ENCODE measurements around the gene CXADR. TPM values are rescaled to one million over a fixed set of nuclear protein-coding genes. Genes with fewer than 3 reads are reported as not detected.
"Not testable (repeated sequence)": the region's sequence is repeated elsewhere in the genome, so short reads cannot be mapped to it uniquely, and the experiment has no call there.

Gene CXADR
- total RNA-seq (2014; rRNA removed; shearing (Covaris generic)): 15.8 and 22.3 TPM in 2 replicates

- peak; percentile 73 for DNase-seq (ENCODE audit: low spot score)
Observed at GRCh38 chr21:17512253-17513213, at the start of gene CXADR. CXADR (plus strand) TSS chr21:17513043; CDS start chr21:17513130, 87 bp downstream.

GRCh38 chr21:17466166-17466565 is 46.7 kb upstream of the CXADR start:
- peak; percentile 72 for DNase-seq (ENCODE audit: low spot score)

GRCh38 chr21:17467392-17467791 is 45.5 kb upstream of the CXADR start:
- DNase-seq (ENCODE audit: low spot score): no peak

GRCh38 chr21:17467829-17468228 is 45.0 kb upstream of the CXADR start:
- no peak for DNase-seq (ENCODE audit: low spot score)

DNA sequence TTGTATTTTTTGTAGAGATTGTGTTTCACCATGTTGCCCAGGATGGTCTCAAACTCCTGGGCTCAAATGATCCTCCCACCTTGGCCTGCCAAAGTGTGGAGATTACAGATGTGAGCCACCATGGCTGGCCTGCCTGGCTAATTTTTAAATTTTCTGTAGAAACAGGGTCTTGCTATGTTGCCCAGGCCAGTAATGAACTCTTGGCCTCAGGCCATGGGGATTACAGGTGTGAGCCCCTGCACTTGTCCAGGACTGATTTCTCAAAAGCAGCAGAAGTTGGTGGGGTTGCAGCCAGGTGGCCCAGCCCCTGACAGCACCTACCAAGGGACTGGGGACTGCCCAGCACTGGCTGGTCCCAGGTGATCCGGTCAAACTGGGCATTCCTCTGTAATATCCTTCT is 44.1 kb upstream of the CXADR start:
- no peak for DNase-seq (ENCODE audit: low spot score)

DNA sequence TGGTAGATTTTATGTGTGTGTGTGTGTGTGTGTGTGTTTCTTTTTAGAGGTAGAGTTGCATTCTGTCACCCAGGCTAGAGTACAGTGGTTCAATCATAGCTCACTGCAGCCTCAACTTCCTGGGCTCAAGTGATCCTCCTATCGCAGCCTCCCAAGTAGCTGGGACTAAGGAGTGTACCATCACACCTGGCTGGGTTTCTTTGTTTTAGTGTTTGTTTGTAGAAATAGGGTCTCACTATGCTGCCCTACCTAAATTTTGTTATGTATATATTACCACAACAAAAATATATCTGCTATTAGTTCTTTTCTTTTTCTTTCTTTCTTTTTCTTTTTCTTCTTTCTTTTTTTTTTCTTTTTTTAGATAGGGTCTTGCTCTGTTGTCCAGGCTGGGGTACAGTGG is 43.1 kb upstream of the CXADR start:
- no peak for DNase-seq (ENCODE audit: low spot score)

- DNase-seq (ENCODE audit: low spot score): no peak
Observed at GRCh38 chr21:17472182-17472581, 40.7 kb upstream of the CXADR start.

DNA sequence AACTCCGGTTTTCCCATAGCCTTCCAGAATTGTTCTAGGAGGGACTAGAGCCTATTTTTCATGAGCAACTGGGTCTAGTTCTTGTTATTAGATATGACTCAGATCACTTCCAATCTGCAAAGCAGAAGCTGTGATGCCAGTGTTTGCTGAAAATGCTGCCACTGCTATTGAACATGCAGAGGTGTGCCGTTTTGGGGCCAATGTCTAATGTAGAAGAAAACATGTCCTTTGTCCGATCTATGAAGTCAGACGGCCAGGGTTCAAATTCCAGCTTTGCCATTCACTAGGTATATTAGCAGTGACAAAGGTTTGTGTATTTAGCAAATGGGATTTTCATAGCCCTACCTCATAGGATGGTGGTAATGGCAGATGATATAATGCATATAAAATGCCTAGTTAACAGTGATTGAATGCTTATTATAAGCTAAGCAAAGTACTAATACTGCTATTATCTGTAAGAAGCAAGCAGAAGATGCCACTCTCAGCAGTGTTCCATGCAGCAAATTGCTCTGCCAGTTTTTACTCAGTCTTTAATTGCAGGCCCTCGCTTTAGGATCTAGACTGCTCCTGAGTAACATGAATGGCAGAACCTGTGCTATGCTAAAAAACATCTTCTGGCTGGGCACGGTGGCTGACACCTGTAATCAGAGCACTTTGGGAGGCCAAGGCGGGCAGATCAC is 40.1 kb upstream of the CXADR start:
- no peak for DNase-seq (ENCODE audit: low spot score)

DNA sequence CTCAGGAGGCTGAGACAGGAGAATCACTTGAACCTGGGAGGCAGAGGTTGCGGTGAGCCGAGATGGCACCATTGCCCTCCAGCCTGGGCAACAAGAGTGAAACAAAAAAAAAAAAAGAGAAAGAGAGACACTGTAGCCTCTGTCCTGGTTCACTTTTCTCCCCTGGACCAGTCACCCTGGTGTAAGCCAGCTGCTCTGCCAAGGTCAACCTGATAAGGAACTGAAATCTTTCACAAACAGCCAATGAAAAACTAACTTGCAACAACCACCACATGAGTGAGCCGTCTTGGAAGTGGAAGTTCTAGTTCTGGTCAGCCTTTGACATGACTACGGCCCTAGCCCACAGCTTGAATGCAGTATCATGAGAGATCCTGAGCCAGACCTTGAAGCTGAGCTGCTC is 36.8 kb upstream of the CXADR start:
- no peak for DNase-seq (ENCODE audit: low spot score)

GRCh38 chr21:17478156-17478555 is 34.7 kb upstream of the CXADR start:
- DNase-seq (ENCODE audit: low spot score): not testable (repeated sequence)

- no peak for DNase-seq (ENCODE audit: low spot score)
Observed at GRCh38 chr21:17479606-17480005, 33.2 kb upstream of the CXADR start.

- DNase-seq (ENCODE audit: low spot score): no peak
Observed at GRCh38 chr21:17482928-17483327, 29.9 kb upstream of the CXADR start.

DNA sequence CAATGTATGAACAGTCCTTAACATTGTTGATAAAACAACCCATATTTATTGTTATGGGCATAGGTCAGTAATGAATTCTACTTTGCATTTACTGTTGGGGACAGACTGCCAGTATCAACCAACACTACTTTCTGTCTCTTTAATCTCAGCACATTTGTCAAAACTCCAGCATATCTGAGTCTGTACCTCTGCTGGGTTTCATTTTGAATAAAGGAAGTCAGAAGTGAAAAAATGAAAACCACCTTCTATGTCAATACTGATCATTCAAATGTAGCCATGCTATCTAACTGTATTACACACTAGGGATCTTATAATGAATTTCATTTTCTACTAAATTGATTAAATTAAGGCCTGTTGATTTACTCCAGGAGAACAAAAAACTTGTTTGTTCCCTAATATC is 24.2 kb upstream of the CXADR start:
- no peak for DNase-seq (ENCODE audit: low spot score)

- DNase-seq (ENCODE audit: low spot score): not testable (repeated sequence)
Observed at GRCh38 chr21:17489565-17489964, 23.3 kb upstream of the CXADR start.

GRCh38 chr21:17491716-17492414 is 21.0 kb upstream of the CXADR start:
- DNase-seq (ENCODE audit: low spot score): peak; percentile 98

- DNase-seq (ENCODE audit: low spot score): peak; percentile 74
Observed at GRCh38 chr21:17492415-17493168, 20.3 kb upstream of the CXADR start.

- no peak for DNase-seq (ENCODE audit: low spot score)
Observed at GRCh38 chr21:17494051-17494450, 18.8 kb upstream of the CXADR start.

- no peak for DNase-seq (ENCODE audit: low spot score)
Observed at GRCh38 chr21:17495680-17496079, 17.2 kb upstream of the CXADR start.

- DNase-seq (ENCODE audit: low spot score): no peak
Observed at GRCh38 chr21:17497316-17497715, 15.5 kb upstream of the CXADR start.

DNA sequence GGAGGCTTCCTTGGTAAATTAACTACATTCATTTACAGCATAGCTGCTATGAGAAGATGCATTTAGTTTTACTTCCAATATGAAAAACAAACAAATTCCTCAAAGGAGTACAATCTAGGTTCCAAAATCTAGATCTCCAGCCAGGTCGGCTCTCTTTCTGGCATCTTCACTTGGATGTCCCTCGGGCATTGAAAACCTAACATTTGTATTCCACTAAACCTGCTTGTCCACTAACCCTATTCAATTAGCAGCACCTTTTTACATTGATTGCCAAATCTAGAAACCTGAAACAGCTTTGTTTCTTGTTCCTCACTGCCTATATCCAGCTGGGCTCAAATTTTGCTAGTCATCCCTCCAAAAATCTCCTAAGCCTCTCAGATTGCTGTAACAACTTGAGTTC is 14.3 kb upstream of the CXADR start:
- DNase-seq (ENCODE audit: low spot score): no peak
